C4-2B (cell line): ENCODE measurements around the gene FRMD5.

ENCODE experiments used
- ZFX ChIP-seq: fragments of 450-650 bp; IDR thresholded peaks from 2 replicates; pipeline ENCODE4 v1.6.1; 2017
- TF ChIP-seq, protein P1 (sequence below): fragments of 450-650 bp; conservative IDR thresholded peaks from 2 replicates; pipeline ENCODE4 v1.5.1; 2017; ENCODE audit warnings: mild to moderate bottlenecking

DNA sequence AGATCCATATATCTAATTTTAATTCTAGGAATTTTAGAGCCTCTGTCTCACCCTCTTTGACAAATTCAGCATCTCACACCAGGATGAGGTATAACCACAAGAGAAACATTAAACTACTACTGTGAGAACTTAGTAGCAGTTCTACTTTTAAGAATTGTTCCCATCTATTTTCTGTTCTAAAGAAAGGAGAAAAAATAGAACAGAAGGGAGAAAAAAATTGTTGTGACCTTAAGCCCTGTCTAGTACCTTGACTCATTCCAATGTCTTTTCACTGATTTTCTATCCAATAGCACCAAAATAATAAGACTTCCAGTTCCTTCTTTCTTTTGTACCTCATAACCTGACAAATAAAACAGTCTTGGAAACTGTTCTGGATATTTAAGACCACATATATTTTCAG lies 37.0 kb downstream of the FRMD5 start:
- TF ChIP-seq ZFX = no peak
- TF ChIP-seq, protein P1, sequence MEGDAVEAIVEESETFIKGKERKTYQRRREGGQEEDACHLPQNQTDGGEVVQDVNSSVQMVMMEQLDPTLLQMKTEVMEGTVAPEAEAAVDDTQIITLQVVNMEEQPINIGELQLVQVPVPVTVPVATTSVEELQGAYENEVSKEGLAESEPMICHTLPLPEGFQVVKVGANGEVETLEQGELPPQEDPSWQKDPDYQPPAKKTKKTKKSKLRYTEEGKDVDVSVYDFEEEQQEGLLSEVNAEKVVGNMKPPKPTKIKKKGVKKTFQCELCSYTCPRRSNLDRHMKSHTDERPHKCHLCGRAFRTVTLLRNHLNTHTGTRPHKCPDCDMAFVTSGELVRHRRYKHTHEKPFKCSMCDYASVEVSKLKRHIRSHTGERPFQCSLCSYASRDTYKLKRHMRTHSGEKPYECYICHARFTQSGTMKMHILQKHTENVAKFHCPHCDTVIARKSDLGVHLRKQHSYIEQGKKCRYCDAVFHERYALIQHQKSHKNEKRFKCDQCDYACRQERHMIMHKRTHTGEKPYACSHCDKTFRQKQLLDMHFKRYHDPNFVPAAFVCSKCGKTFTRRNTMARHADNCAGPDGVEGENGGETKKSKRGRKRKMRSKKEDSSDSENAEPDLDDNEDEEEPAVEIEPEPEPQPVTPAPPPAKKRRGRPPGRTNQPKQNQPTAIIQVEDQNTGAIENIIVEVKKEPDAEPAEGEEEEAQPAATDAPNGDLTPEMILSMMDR = no peak
